Sciatic nerve (tissue), 2 donors: ENCODE results near the gene KRT34. TPM values are rescaled to one million over a fixed set of nuclear protein-coding genes. Genes with fewer than 3 reads are reported as not detected.
"Not testable (repeated sequence)": the region's sequence is repeated elsewhere in the genome, so short reads cannot be mapped to it uniquely, and the experiment has no call there.

Experiments
- ATAC-seq: fragments of 200-7000 bp; cut with Tn5 transposase; one replicate; pipeline ENCODE4 v1.9.1; 2020; ENCODE audit warnings: mild to moderate bottlenecking, moderate library complexity
- DNase-seq: peaks from one replicate; pipeline ENCODE4 v3.0.0-alpha.2; 2020; ENCODE audit warnings: low spot score
- intact Hi-C: fragments of 100-400 bp; cut with DNase I; formaldehyde crosslinking; loops from one replicate; pipeline ENCODE4 v1.14.2; 2022
- total RNA-seq: library from RNA; stranded (reverse); fragmentation: NEBNext Ultra II Directional; extraction: Animal tissue kit (Norgen Biotek cat#: 25700); gene quantifications from one replicate; pipeline ENCODE4 v1.2.1, GENCODE V29; 2021
- donor health status: DM: no; HTN: no; CAD: no.
- donor health status: DM: no; HTN: no; CAD: no.

KRT34 gene
- total RNA-seq: not detected

GRCh38 chr17:41381943-41382342, at the start of gene KRT34:
KRT34 (minus strand) TSS chr17:41382306; CDS start chr17:41382246, 60 bp downstream.
- intact Hi-C loops, ATAC-seq, DNase-seq: not testable (repeated sequence)

GRCh38 chr17:41430376-41430775, 48.3 kb upstream of the KRT34 start:
- DNase-seq, ATAC-seq, intact Hi-C loops: not testable (repeated sequence)

GRCh38 chr17:41429667-41430066, 47.6 kb upstream of the KRT34 start:
- DNase-seq (no peak), ATAC-seq (no peak)
- intact Hi-C loops: no loop called here

GRCh38 chr17:41428591-41429291, 46.6 kb upstream of the KRT34 start:
- intact Hi-C loops: no loop called here
- ATAC-seq (no peak), DNase-seq (no peak)

GRCh38 chr17:41424111-41424635, 42.1 kb upstream of the KRT34 start, which contains the start of gene KRT37:
KRT37 (minus strand) TSS chr17:41424585; CDS start chr17:41424523, 62 bp downstream.
- intact Hi-C loops: no loop called here
- no peak for DNase-seq
- ATAC-seq: no peak

GRCh38 chr17:41422586-41422985, 40.5 kb upstream of the KRT34 start:
- DNase-seq, intact Hi-C loops, ATAC-seq: not testable (repeated sequence)

GRCh38 chr17:41421617-41422016, 39.5 kb upstream of the KRT34 start:
- intact Hi-C loops: no loop called here
- no peak for DNase-seq
- ATAC-seq: no peak

- no peak for DNase-seq
- peak; percentile 61 for ATAC-seq
- intact Hi-C loops: no loop called here
Measured at GRCh38 chr17:41421116-41421515, 39.0 kb upstream of the KRT34 start.

GRCh38 chr17:41420134-41420533, 38.0 kb upstream of the KRT34 start:
- ATAC-seq (no peak), DNase-seq (no peak)
- intact Hi-C loops: no loop called here

GRCh38 chr17:41419716-41420115, 37.6 kb upstream of the KRT34 start:
- no peak for DNase-seq
- intact Hi-C loops: no loop called here

GRCh38 chr17:41418116-41418860, 36.2 kb upstream of the KRT34 start:
- ATAC-seq: no peak

More at GRCh38 chr17:41419716-41420115, 37.6 kb upstream of the KRT34 start:
- ATAC-seq: no peak

GRCh38 chr17:41417576-41418015, 35.5 kb upstream of the KRT34 start:
- ATAC-seq: no peak
- intact Hi-C loops: no loop called here
- DNase-seq: no peak

More at GRCh38 chr17:41418116-41418860, 36.2 kb upstream of the KRT34 start:
- no peak for DNase-seq
- intact Hi-C loops: no loop called here

GRCh38 chr17:41417127-41417526, 35.0 kb upstream of the KRT34 start:
- intact Hi-C loops: no loop called here
- ATAC-seq: no peak

GRCh38 chr17:41416479-41416878, 34.4 kb upstream of the KRT34 start:
- ATAC-seq (peak; percentile 62), DNase-seq (no peak)
- intact Hi-C loops: no loop called here

More at GRCh38 chr17:41417127-41417526, 35.0 kb upstream of the KRT34 start:
- no peak for DNase-seq

- DNase-seq (no peak), ATAC-seq (peak; percentile 97)
- intact Hi-C loops: no loop called here
Measured at GRCh38 chr17:41415833-41416335, 33.8 kb upstream of the KRT34 start.

- intact Hi-C loops: no loop called here
- DNase-seq: no peak
- ATAC-seq: peak; percentile 51
Measured at GRCh38 chr17:41415411-41415810, 33.3 kb upstream of the KRT34 start.

GRCh38 chr17:41413982-41414381, 31.9 kb upstream of the KRT34 start:
- intact Hi-C loops: no loop called here
- ATAC-seq (no peak), DNase-seq (no peak)

- no peak for ATAC-seq
- intact Hi-C loops: no loop called here
- DNase-seq: no peak
Measured at GRCh38 chr17:41413353-41413957, 31.3 kb upstream of the KRT34 start.
